HEK293T (cell line): ENCODE results near the gene TK2.

Source experiments
- CTCF ChIA-PET: fragments of 350-600 bp; formaldehyde crosslinking; extraction: SDS; loops from one replicate; lab custom pipeline; 2021; ENCODE audit warnings: antibody characterized with exemption, inconsistent platforms; lab: Yijun Ruan, JAX
- POLR2A ChIA-PET: fragments of 350-600 bp; formaldehyde crosslinking; extraction: SDS; loops from one replicate; lab custom pipeline; 2020; ENCODE audit warnings: antibody characterized with exemption, inconsistent platforms; lab: Yijun Ruan, JAX
- DNase-seq: peaks from one replicate; pipeline ENCODE4 v3.0.0; 2012; ENCODE audit warnings: mixed read lengths; ENCODE audit errors: extremely low spot score
- ARNT ChIP-seq: fragments of 450-650 bp; IDR thresholded peaks from 2 replicates; pipeline ENCODE4 v1.6.1; 2017; ENCODE audit warnings: mild to moderate bottlenecking
- BHLHE40 ChIP-seq: fragments of 450-650 bp; IDR thresholded peaks from 2 replicates; pipeline ENCODE4 v1.6.1; 2016; ENCODE audit warnings: mild to moderate bottlenecking, moderate library complexity, borderline replicate concordance
- CTBP1 ChIP-seq: fragments of 450-650 bp; IDR thresholded peaks from 2 replicates; pipeline ENCODE4 v1.6.1; 2016; ENCODE audit warnings: borderline replicate concordance
- ELF4 ChIP-seq: fragments of 450-650 bp; IDR thresholded peaks from 2 replicates; pipeline ENCODE4 v1.6.1; 2017; ENCODE audit warnings: antibody characterized with exemption
- FOXA1 ChIP-seq: fragments of 450-650 bp; IDR thresholded peaks from 2 replicates; pipeline ENCODE4 v1.6.1; 2016; ENCODE audit warnings: mild to moderate bottlenecking
- FOXK2 ChIP-seq: fragments of 450-650 bp; IDR thresholded peaks from 2 replicates; pipeline ENCODE4 v1.6.1; 2016; ENCODE audit warnings: mild to moderate bottlenecking
- FOXM1 ChIP-seq: fragments of 450-650 bp; IDR thresholded peaks from 2 replicates; pipeline ENCODE4 v1.6.1; 2017; ENCODE audit warnings: mild to moderate bottlenecking, borderline replicate concordance
- HDGF ChIP-seq: fragments of 450-650 bp; IDR thresholded peaks from 2 replicates; pipeline ENCODE4 v1.6.1; 2017; ENCODE audit warnings: antibody characterized with exemption, borderline replicate concordance
- L3MBTL2 ChIP-seq: fragments of 450-650 bp; conservative IDR thresholded peaks from 2 replicates; pipeline ENCODE4 v1.6.1; 2016; ENCODE audit warnings: mild to moderate bottlenecking
- LEF1 ChIP-seq: fragments of 450-650 bp; IDR thresholded peaks from 2 replicates; pipeline ENCODE4 v1.6.1; 2017; ENCODE audit warnings: mild to moderate bottlenecking, borderline replicate concordance
- NFRKB ChIP-seq: fragments of 450-650 bp; IDR thresholded peaks from 2 replicates; pipeline ENCODE4 v1.6.1; 2016; ENCODE audit warnings: mild to moderate bottlenecking, moderate library complexity
- PKNOX1 ChIP-seq: fragments of 450-650 bp; IDR thresholded peaks from 2 replicates; pipeline ENCODE4 v1.6.1; 2016
- SP1 ChIP-seq: fragments of 450-650 bp; IDR thresholded peaks from 2 replicates; pipeline ENCODE4 v1.6.1; 2017
- SUZ12 ChIP-seq: fragments of 450-650 bp; IDR thresholded peaks from 2 replicates; pipeline ENCODE4 v1.6.1; 2016; ENCODE audit warnings: mild to moderate bottlenecking
- TARDBP ChIP-seq: fragments of 450-650 bp; IDR thresholded peaks from 2 replicates; pipeline ENCODE4 v1.6.1; 2016
- ZNF384 ChIP-seq: fragments of 450-650 bp; IDR thresholded peaks from 2 replicates; pipeline ENCODE4 v1.6.1; 2016

The TK2 gene

DNA sequence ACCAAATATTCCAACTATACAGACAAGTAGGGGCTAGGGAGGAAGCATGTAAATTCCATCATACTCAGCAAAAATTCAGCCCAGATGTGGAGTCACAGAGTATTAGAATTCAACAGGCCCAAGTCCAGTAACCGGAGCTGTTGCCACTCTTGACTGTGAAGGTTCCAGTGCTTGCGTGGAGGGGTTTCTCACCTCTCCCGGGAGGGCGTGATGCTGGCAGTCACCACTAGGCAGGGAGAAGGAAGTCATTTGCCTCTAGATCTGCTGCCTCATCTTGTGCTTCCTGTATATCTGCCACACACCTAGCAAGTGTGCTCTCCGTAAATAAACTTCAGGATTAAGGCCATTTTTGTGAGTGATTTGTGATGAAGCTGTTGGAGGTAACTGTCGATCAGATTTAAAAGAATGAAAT, 1.4 kb upstream of the TK2 start:
- ChIA-PET CTCF (interaction anchor here (0.6 to 1.5 kb wide), 3 partner anchors 57 to 1063 kb away, joined by 3 read pairs; no protein-coding TSS in a partner anchor), POLR2A (interaction anchor here (1.4 to 2.9 kb wide), 8 partner anchors 8 to 110 kb away, joined by 4 to 26 read pairs (median 8); no protein-coding TSS in a partner anchor)
- no peak for TF ChIP-seq PKNOX1
- no peak for TF ChIP-seq CTBP1
- TF ChIP-seq ZNF384 = no peak
- TF ChIP-seq BHLHE40 = no peak
- no peak for TF ChIP-seq FOXK2
- no peak for TF ChIP-seq FOXA1
- TF ChIP-seq LEF1 = no peak
- no peak for TF ChIP-seq SP1
- no peak for TF ChIP-seq SUZ12
- no peak for TF ChIP-seq NFRKB
- TF ChIP-seq HDGF = no peak
- TF ChIP-seq TARDBP = no peak
- TF ChIP-seq L3MBTL2 = no peak
- no peak for TF ChIP-seq ARNT
- no peak for TF ChIP-seq ELF4
- no peak for TF ChIP-seq FOXM1
- DNase-seq = peak; percentile 63

GRCh38 chr16:66548868-66549267, 1.1 kb downstream of the TK2 start:
- no peak for TF ChIP-seq SUZ12
- TF ChIP-seq CTBP1 = no peak
- TF ChIP-seq TARDBP = no peak
- TF ChIP-seq ELF4 = no peak
- no peak for TF ChIP-seq HDGF
- TF ChIP-seq L3MBTL2 = no peak
- TF ChIP-seq BHLHE40 = no peak
- no peak for TF ChIP-seq FOXM1
- no peak for TF ChIP-seq FOXA1
- no peak for TF ChIP-seq ARNT
- TF ChIP-seq LEF1 = no peak
- no peak for TF ChIP-seq ZNF384
- no peak for TF ChIP-seq SP1
- no peak for TF ChIP-seq FOXK2
- no peak for TF ChIP-seq NFRKB
- TF ChIP-seq PKNOX1 = no peak
- no peak for DNase-seq
- POLR2A ChIA-PET = interaction anchor here (0.6 to 1.5 kb wide), 4 partner anchors 10 to 31 kb away, joined by 3 to 4 read pairs (median 3); partner anchors contain the start of gene CMTM2
- CTCF ChIA-PET = no interaction called here

GRCh38 chr16:66548068-66548467, 1.9 kb downstream of the TK2 start:
- TF ChIP-seq BHLHE40 (no peak), ELF4 (no peak), ZNF384 (no peak), L3MBTL2 (no peak), FOXM1 (no peak), ARNT (no peak), HDGF (no peak), TARDBP (no peak), PKNOX1 (no peak), SP1 (no peak), NFRKB (no peak), LEF1 (no peak), SUZ12 (no peak), FOXK2 (no peak), FOXA1 (no peak)
- DNase-seq = no peak
- CTCF ChIA-PET = interaction anchor here (0.5 kb wide), 1 partner anchor 166 kb away, joined by 4 read pairs; no protein-coding TSS in a partner anchor
- POLR2A ChIA-PET = interaction anchor here (0.9 to 1.5 kb wide), 4 partner anchors 11 to 320 kb away, joined by 3 read pairs; partner anchors contain the start of gene CMTM2

GRCh38 chr16:66547101-66547989, 2.6 kb downstream of the TK2 start:
- CTCF ChIA-PET = interaction anchor here (0.5 kb wide), 1 partner anchor 165 kb away, joined by 4 read pairs; no protein-coding TSS in a partner anchor

More at GRCh38 chr16:66547101-66547989, 2.6 kb downstream of the TK2 start:
- TF ChIP-seq FOXK2 (no peak), NFRKB (no peak), SUZ12 (no peak), TARDBP (no peak), BHLHE40 (no peak), ARNT (no peak), CTBP1 (no peak), SP1 (no peak), FOXM1 (no peak), LEF1 (no peak), PKNOX1 (no peak), HDGF (no peak), ZNF384 (no peak), ELF4 (no peak), FOXA1 (no peak), L3MBTL2 (no peak)
- DNase-seq = no peak
- POLR2A ChIA-PET = interaction anchor here (0.9 to 1.0 kb wide), 2 partner anchors 10 to 321 kb away, joined by 3 read pairs; no protein-coding TSS in a partner anchor
